GM12878 (cell line): ENCODE results near the gene CAMKMT. TPM values are rescaled to one million over a fixed set of nuclear protein-coding genes. Genes with fewer than 3 reads are reported as not detected.

Source experiments
- ATAC-seq: fragments of 200-7000 bp; cut with Tn5 transposase; 3 replicates; pipeline ENCODE4 v1.9.1; 2020; ENCODE audit warnings: mild to moderate bottlenecking, moderate library complexity
- BruUV-seq: library from RNA; stranded (reverse); fragments of 400-500 nt; replicated peaks from 2 replicates; lab custom pipeline; 2021; lab: Mats Ljungman, UMichigan
- CTCF ChIA-PET: fragments of 300-600 bp; sonication (Branson Sonifier 250); formaldehyde crosslinking; extraction: SDS; loops from one replicate; lab custom pipeline; 2021; ENCODE audit warnings: inconsistent platforms; lab: Yijun Ruan, JAX
- POLR2A ChIA-PET: fragments of 350-600 bp; formaldehyde crosslinking; extraction: SDS; loops from one replicate; lab custom pipeline; 2021; ENCODE audit warnings: inconsistent platforms; lab: Charles Lee
- RAD21 ChIA-PET: fragments of 300-600 bp; sonication (Branson Sonifier 250); formaldehyde crosslinking; loops from one replicate; lab custom pipeline; 2023; ENCODE audit warnings: antibody characterized with exemption; ENCODE audit not compliant: unreplicated experiment; lab: Charles Lee
- SMC1A ChIA-PET: fragments of 300-600 bp; sonication (Branson Sonifier 250); formaldehyde crosslinking; loops from one replicate; lab custom pipeline; 2023; ENCODE audit not compliant: unreplicated experiment, uncharacterized antibody; lab: Charles Lee
- DNase-seq: peaks from one replicate; pipeline ENCODE4 v3.0.0-alpha.2; 2011; ENCODE audit warnings: low read depth, low spot score
- FAIRE-seq: peaks from 3 replicates; lab custom pipeline; 2011; peaks lifted over from hg19 to GRCh38; lab: Jason Lieb, UNC
- H2AFZ ChIP-seq: 2 replicates; pipeline ENCODE4 v1.6.0; 2011; ENCODE audit warnings: low read depth, low read length, control low read depth; ENCODE audit not compliant: control insufficient read depth
- H3K27ac ChIP-seq: 2 replicates; pipeline ENCODE4 v1.5.1; 2011; ENCODE audit warnings: control low read depth; ENCODE audit not compliant: control insufficient read depth, insufficient read depth
- H3K27me3 ChIP-seq, 2 experiments: replicated peaks in 1 of 2; 2 replicates each; pipeline versions ENCODE4 v1.6.0 to v1.6.1; 2011; ENCODE audit warnings: low read length in 1 of 2; ENCODE audit not compliant: control insufficient read depth in 2 of 2, insufficient read depth in 2 of 2
- H3K36me3 ChIP-seq, 2 experiments: 2 replicates each; pipeline ENCODE4 v1.5.1; 2011; ENCODE audit warnings: low read length in 1 of 2; ENCODE audit not compliant: control insufficient read depth in 2 of 2, insufficient read depth in 2 of 2
- H3K4me1 ChIP-seq: 2 replicates; pipeline ENCODE4 v1.6.1; 2011; ENCODE audit warnings: mild to moderate bottlenecking, low read length, moderate library complexity, mixed read lengths; ENCODE audit not compliant: control insufficient read depth, insufficient read depth
- H3K4me2 ChIP-seq: 2 replicates; pipeline ENCODE4 v1.6.0; 2011; ENCODE audit warnings: control low read depth; ENCODE audit not compliant: control insufficient read depth, insufficient read depth
- H3K4me3 ChIP-seq: fragments of 200-600 bp; sonication (generic); 2 replicates; pipeline ENCODE4 v1.5.1; 2016
- H3K79me2 ChIP-seq: 2 replicates; pipeline ENCODE4 v1.6.0; 2011; ENCODE audit warnings: low read length; ENCODE audit not compliant: control insufficient read depth, insufficient read depth
- H3K9ac ChIP-seq: 2 replicates; pipeline ENCODE4 v1.8.0; 2011; ENCODE audit warnings: low read length, control low read depth, mixed read lengths; ENCODE audit not compliant: control insufficient read depth, insufficient read depth
- H3K9me3 ChIP-seq: replicated peaks from 3 replicates; pipeline ENCODE4 v1.5.1; 2011; ENCODE audit warnings: mild to moderate bottlenecking, low read length; ENCODE audit not compliant: control insufficient read depth, insufficient read depth
- H4K20me1 ChIP-seq: 2 replicates; pipeline ENCODE4 v1.6.0; 2011; ENCODE audit not compliant: control insufficient read depth, insufficient read depth
- ATF3 ChIP-seq: IDR thresholded peaks from 2 replicates; pipeline ENCODE4 v1.6.1; 2011; ENCODE audit warnings: low read depth, mild to moderate bottlenecking, low read length, moderate library complexity, borderline replicate concordance; ENCODE audit errors: extremely low read depth
- BCL11A ChIP-seq: IDR thresholded peaks from 2 replicates; pipeline ENCODE4 v1.6.1; 2011; ENCODE audit warnings: low read depth, low read length
- CEBPB ChIP-seq, 2 experiments: fragments of 150-350 bp in 1 of 2; IDR thresholded peaks; 2 replicates each; pipeline ENCODE4 v1.6.1; 2012 to 2014; ENCODE audit warnings: low read depth in 2 of 2, low read length in 2 of 2, borderline replicate concordance in 1 of 2, inconsistent platforms in 1 of 2
- DPF2 ChIP-seq: fragments of 450-650 bp; IDR thresholded peaks from 2 replicates; pipeline ENCODE4 v1.6.1; 2017; ENCODE audit warnings: mild to moderate bottlenecking
- HDGF ChIP-seq: fragments of 450-650 bp; IDR thresholded peaks from 2 replicates; pipeline ENCODE4 v1.6.1; 2016; ENCODE audit warnings: antibody characterized with exemption
- MEF2A ChIP-seq: IDR thresholded peaks from 2 replicates; pipeline ENCODE4 v1.6.1; 2011; ENCODE audit warnings: low read depth, mild to moderate bottlenecking, low read length, moderate library complexity; ENCODE audit not compliant: insufficient read depth
- MEF2B ChIP-seq: fragments of 450-650 bp; IDR thresholded peaks from 2 replicates; pipeline ENCODE4 v1.6.1; 2018; ENCODE audit warnings: mild to moderate bottlenecking, moderate library complexity; ENCODE audit not compliant: partially characterized antibody, poor library complexity, severe bottlenecking
- MTA2 ChIP-seq: fragments of 450-650 bp; IDR thresholded peaks from 2 replicates; pipeline ENCODE4 v1.6.1; 2016; ENCODE audit warnings: low read depth, mild to moderate bottlenecking, moderate library complexity
- MYC ChIP-seq: IDR thresholded peaks from 2 replicates; pipeline ENCODE4 v1.6.1; 2011; ENCODE audit warnings: mild to moderate bottlenecking, low read length, moderate library complexity, inconsistent platforms; ENCODE audit not compliant: insufficient read depth, insufficient replicate concordance, insufficient read length, severe bottlenecking
- NBN ChIP-seq: fragments of 450-650 bp; IDR thresholded peaks from 2 replicates; pipeline ENCODE4 v1.6.1; 2016
- NFIC ChIP-seq: IDR thresholded peaks from 2 replicates; pipeline ENCODE4 v1.6.1; 2012; ENCODE audit warnings: low read depth, mild to moderate bottlenecking, inconsistent platforms, low read length, moderate library complexity
- NR2F1 ChIP-seq: fragments of 450-650 bp; conservative IDR thresholded peaks from 2 replicates; pipeline ENCODE4 v1.6.1; 2017; ENCODE audit warnings: mild to moderate bottlenecking
- RUNX3 ChIP-seq: IDR thresholded peaks from 2 replicates; pipeline ENCODE4 v1.6.1; 2012; ENCODE audit warnings: low read length, inconsistent platforms
- SIN3A ChIP-seq: IDR thresholded peaks from 2 replicates; pipeline ENCODE4 v1.6.1; 2012; ENCODE audit warnings: low read depth, low read length, improper control_type of control experiment
- STAT1 ChIP-seq: fragments of 450-650 bp; conservative IDR thresholded peaks from 2 replicates; pipeline ENCODE4 v1.6.1; 2014; ENCODE audit warnings: antibody characterized with exemption, mild to moderate bottlenecking
- ZNF217 ChIP-seq: fragments of 450-650 bp; IDR thresholded peaks from 2 replicates; pipeline ENCODE4 v1.6.1; 2017; ENCODE audit warnings: antibody characterized with exemption, mild to moderate bottlenecking
- ZNF24 ChIP-seq: fragments of 450-650 bp; IDR thresholded peaks from 2 replicates; pipeline ENCODE4 v1.6.1; 2017; ENCODE audit warnings: antibody characterized with exemption, mild to moderate bottlenecking
- ZNF622 ChIP-seq: fragments of 450-650 bp; IDR thresholded peaks from 2 replicates; pipeline ENCODE4 v1.6.1; 2017; ENCODE audit warnings: mild to moderate bottlenecking, inconsistent platforms
- WGBS: methylation state at CpG from one replicate; pipeline ENCODE4 v1.1.6; 2016; ENCODE audit warnings: low lambda C conversion rate; ENCODE audit not compliant: insufficient replicate concordance, insufficient coverage; ENCODE audit errors: missing lambda C conversion rate; 5-methylcytosine and 5-hydroxymethylcytosine counted together
- in situ Hi-C: fragments of 300-500 bp; cut with MboI; formaldehyde crosslinking; loops from 9 replicates; pipeline ENCODE4 v1.14.3; 2018; ENCODE audit warnings: mixed read lengths
- intact Hi-C: fragments of 100-400 bp; cut with micrococcal nuclease; formaldehyde crosslinking; loops from one replicate; pipeline ENCODE4 v1.14.2; 2022; ENCODE audit not compliant: unreplicated experiment
- polyA plus RNA-seq, 11 experiments: library from polyadenylated mRNA; depleted of rRNA in 4 of 11; unstranded in 6 of 11; stranded (reverse) in 5 of 11; fragments of >200 nt; fragmentation: Nextera tagmentation in 4 of 11; fragmentation: Illumina TruSeq in 1 of 11; extraction: Ambion mirVana in 4 of 11; extraction: Trizol in 1 of 11; gene quantifications; 1 replicate in 1 of 11; 2 replicates in 10 of 11; pipeline versions ENCODE4 v1.2.1 to v1.2.3, GENCODE V29; 2011 to 2016; ENCODE audit warnings: inconsistent platforms in 2 of 11, missing spikeins in 2 of 11, low read depth in 1 of 11
- total RNA-seq, 4 experiments: library from RNA; depleted of rRNA in 3 of 4; stranded (reverse); fragments of >200 nt in 3 of 4; fragmentation: Illumina TruSeq in 1 of 4; extraction: Trizol in 1 of 4; gene quantifications; 2 replicates each; pipeline versions ENCODE4 v1.2.1 to v1.2.3, GENCODE V29; 2013 to 2021
- TF ChIP-seq, protein P1 (sequence below): fragments of 450-650 bp; IDR thresholded peaks from 2 replicates; pipeline ENCODE4 v1.6.1; 2016; ENCODE audit warnings: mild to moderate bottlenecking, moderate library complexity, borderline replicate concordance
- TF ChIP-seq, protein P2 (sequence below): fragments of 450-650 bp; IDR thresholded peaks from 2 replicates; pipeline ENCODE4 v1.6.1; 2016; ENCODE audit warnings: mild to moderate bottlenecking

Gene CAMKMT
- total and polyA plus RNA-seq, 10 of the 15 experiments (the other 5 are each of a cell fraction or from before 2014, with no cell fraction given): 2.7 to 16.0 (median 11.8) TPM

DNA sequence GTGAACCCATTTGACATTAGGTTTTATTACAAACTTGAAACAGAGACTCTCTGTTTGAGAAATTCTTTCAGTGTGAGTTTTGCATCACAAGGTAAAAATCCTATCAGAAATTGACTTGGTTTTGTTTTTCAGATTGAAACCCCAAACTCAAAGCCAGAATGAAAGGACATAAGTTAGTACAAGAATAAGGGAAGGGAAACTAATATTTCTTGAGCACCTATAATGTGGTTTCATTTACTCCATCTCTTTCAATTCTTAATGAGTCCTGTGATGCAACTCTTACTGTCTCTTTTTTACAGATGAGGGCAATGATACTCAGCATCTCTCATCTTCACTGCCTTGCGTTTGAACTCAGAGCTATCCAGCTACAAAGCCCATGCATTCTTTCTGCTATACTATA, 369.8 kb downstream of the CAMKMT start:
- ChIA-PET CTCF (interaction anchor here (0.5 to 1.9 kb wide), 10 partner anchors 13 to 355 kb away, joined by 3 to 7 read pairs (median 3); no protein-coding TSS in a partner anchor), RAD21 (interaction anchor here (0.7 to 1.5 kb wide), 8 partner anchors 9 to 134 kb away, joined by 3 to 6 read pairs (median 4); no protein-coding TSS in a partner anchor), SMC1A (interaction anchor here (0.9 to 2.9 kb wide), 15 partner anchors 8 to 250 kb away, joined by 3 to 12 read pairs (median 5); no protein-coding TSS in a partner anchor), POLR2A (interaction anchor here (0.7 to 1.5 kb wide), 2 partner anchors 20 to 47 kb away, joined by 3 to 4 read pairs; no protein-coding TSS in a partner anchor)
- H3K79me2 ChIP-seq: no peaks in the 10 kb centered on the region
- no peaks in the 10 kb centered on the region for H3K36me3 ChIP-seq
- ATAC-seq (peak; percentile 99), FAIRE-seq (peak; percentile 82), DNase-seq (peak; percentile 58)
- no peak overlapping the region for H3K9ac ChIP-seq
- no peaks in the 10 kb centered on the region for H3K27me3 ChIP-seq
- no TSS peak for BruUV-seq
- H3K9me3 ChIP-seq: peaks cover 3% of the 10 kb centered on the region
- no peak overlapping the region for H2AFZ ChIP-seq
- peaks cover 20% of the 10 kb centered on the region for H3K4me1 ChIP-seq
- intact Hi-C loops: loop anchor here (2.0 to 5.0 kb wide), 2 partner anchors 47 to 101 kb away; no protein-coding TSS in a partner anchor
- in situ Hi-C loops: no loop called here
- H3K27ac ChIP-seq: no peak overlapping the region; the same call in 1 of the 2 replicates
- peak overlapping the region; percentile 30; the same call in 1 of the 2 replicates for H3K4me2 ChIP-seq
- no peak overlapping the region for H3K4me3 ChIP-seq
- H4K20me1 ChIP-seq: no peaks in the 10 kb centered on the region
- 0% methylated on average over 1 of the region's 1 CpG for WGBS
- TF ChIP-seq NFIC: peak; percentile 73; the same call in 1 of the 2 replicates
- TF ChIP-seq MEF2A: 0 out of 2 replicates have a peak, but pooled peaks have one; percentile 36
- no peak for TF ChIP-seq HDGF
- peak; percentile 85 for TF ChIP-seq RUNX3
- TF ChIP-seq, protein P1, sequence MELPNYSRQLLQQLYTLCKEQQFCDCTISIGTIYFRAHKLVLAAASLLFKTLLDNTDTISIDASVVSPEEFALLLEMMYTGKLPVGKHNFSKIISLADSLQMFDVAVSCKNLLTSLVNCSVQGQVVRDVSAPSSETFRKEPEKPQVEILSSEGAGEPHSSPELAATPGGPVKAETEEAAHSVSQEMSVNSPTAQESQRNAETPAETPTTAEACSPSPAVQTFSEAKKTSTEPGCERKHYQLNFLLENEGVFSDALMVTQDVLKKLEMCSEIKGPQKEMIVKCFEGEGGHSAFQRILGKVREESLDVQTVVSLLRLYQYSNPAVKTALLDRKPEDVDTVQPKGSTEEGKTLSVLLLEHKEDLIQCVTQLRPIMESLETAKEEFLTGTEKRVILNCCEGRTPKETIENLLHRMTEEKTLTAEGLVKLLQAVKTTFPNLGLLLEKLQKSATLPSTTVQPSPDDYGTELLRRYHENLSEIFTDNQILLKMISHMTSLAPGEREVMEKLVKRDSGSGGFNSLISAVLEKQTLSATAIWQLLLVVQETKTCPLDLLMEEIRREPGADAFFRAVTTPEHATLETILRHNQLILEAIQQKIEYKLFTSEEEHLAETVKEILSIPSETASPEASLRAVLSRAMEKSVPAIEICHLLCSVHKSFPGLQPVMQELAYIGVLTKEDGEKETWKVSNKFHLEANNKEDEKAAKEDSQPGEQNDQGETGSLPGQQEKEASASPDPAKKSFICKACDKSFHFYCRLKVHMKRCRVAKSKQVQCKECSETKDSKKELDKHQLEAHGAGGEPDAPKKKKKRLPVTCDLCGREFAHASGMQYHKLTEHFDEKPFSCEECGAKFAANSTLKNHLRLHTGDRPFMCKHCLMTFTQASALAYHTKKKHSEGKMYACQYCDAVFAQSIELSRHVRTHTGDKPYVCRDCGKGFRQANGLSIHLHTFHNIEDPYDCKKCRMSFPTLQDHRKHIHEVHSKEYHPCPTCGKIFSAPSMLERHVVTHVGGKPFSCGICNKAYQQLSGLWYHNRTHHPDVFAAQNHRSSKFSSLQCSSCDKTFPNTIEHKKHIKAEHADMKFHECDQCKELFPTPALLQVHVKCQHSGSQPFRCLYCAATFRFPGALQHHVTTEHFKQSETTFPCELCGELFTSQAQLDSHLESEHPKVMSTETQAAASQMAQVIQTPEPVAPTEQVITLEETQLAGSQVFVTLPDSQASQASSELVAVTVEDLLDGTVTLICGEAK: no peak
- TF ChIP-seq NR2F1: peak; percentile 86
- no peak for TF ChIP-seq ATF3
- peak; percentile 86 for TF ChIP-seq ZNF24
- peak; percentile 62; the same call in 1 of the 2 replicates for TF ChIP-seq BCL11A
- no peak for TF ChIP-seq STAT1
- TF ChIP-seq MTA2: peak; percentile 98
- TF ChIP-seq, protein P2, sequence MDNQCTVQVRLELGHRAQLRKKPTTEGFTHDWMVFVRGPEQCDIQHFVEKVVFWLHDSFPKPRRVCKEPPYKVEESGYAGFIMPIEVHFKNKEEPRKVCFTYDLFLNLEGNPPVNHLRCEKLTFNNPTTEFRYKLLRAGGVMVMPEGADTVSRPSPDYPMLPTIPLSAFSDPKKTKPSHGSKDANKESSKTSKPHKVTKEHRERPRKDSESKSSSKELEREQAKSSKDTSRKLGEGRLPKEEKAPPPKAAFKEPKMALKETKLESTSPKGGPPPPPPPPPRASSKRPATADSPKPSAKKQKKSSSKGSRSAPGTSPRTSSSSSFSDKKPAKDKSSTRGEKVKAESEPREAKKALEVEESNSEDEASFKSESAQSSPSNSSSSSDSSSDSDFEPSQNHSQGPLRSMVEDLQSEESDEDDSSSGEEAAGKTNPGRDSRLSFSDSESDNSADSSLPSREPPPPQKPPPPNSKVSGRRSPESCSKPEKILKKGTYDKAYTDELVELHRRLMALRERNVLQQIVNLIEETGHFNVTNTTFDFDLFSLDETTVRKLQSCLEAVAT: peak; percentile 60; the same call in 1 of the 2 replicates
- no peak for TF ChIP-seq SIN3A
- peak; percentile 81 for TF ChIP-seq DPF2
- TF ChIP-seq ZNF217: peak; percentile 92; the same call in 1 of the 2 replicates
- TF ChIP-seq MYC: no peak
- peak; percentile 53; the same call in 1 of the 2 replicates for TF ChIP-seq NBN
- TF ChIP-seq CEBPB (IDR thresholded peaks at IDR 0.05; ENCODE audit: borderline replicate concordance in 1 of 2, low read depth in 2 of 2, low read length in 2 of 2): peak in 1 of 2 experiments; percentile 70; a peak in 2 of 4 replicates
- TF ChIP-seq ZNF622: no peak
- no peak for TF ChIP-seq MEF2B
